GM19351 (cell line): Measurements from ENCODE around the gene MFSD2B.
A peak's percentile ranks its signal among the peaks of the same experiment; 100 is the strongest.
"Not testable (repeated sequence)": the region's sequence is repeated elsewhere in the genome, so short reads cannot be mapped to it uniquely, and the experiment has no call there.

ENCODE experiments used
- ATAC-seq: cut with Tn5 transposase; IDR thresholded peaks from one replicate; pipeline ENCODE4 v1.9.1; 2021; ENCODE audit warnings: mild to moderate bottlenecking, moderate library complexity; ENCODE audit not compliant: unreplicated experiment

Gene MFSD2B

GRCh38 chr2:24018241-24018640 lies 8.4 kb downstream of the MFSD2B start:
- no peak for ATAC-seq

- ATAC-seq = no peak
Measured at GRCh38 chr2:24019729-24020128, 9.8 kb downstream of the MFSD2B start.

GRCh38 chr2:24020244-24020643 lies 10.4 kb downstream of the MFSD2B start:
- ATAC-seq = no peak

- no peak for ATAC-seq
Measured at GRCh38 chr2:24021122-24021998, 11.5 kb downstream of the MFSD2B start.

GRCh38 chr2:24022324-24022974 lies 12.6 kb downstream of the MFSD2B start:
- ATAC-seq = no peak

- ATAC-seq = no peak
Measured at GRCh38 chr2:24022975-24023575, 13.2 kb downstream of the MFSD2B start.

- no peak for ATAC-seq
Measured at GRCh38 chr2:24024018-24024417, 14.1 kb downstream of the MFSD2B start.

GRCh38 chr2:24024996-24025663 lies 15.2 kb downstream of the MFSD2B start:
- ATAC-seq = no peak

- ATAC-seq = no peak
Measured at GRCh38 chr2:24026233-24026632, 16.3 kb downstream of the MFSD2B start.

GRCh38 chr2:24038786-24039499 lies 29.1 kb downstream of the MFSD2B start:
- no peak for ATAC-seq

- no peak for ATAC-seq
Measured at GRCh38 chr2:24040511-24040910, 30.6 kb downstream of the MFSD2B start.

- ATAC-seq = not testable (repeated sequence)
Measured at GRCh38 chr2:24043133-24043532, 33.2 kb downstream of the MFSD2B start.

- ATAC-seq = no peak
Measured at GRCh38 chr2:24045511-24046508, 35.9 kb downstream of the MFSD2B start.

- ATAC-seq = no peak
Measured at GRCh38 chr2:24046599-24046929, 36.7 kb downstream of the MFSD2B start.

- peak; percentile 99 for ATAC-seq
Measured at GRCh38 chr2:24046930-24047702, 37.2 kb downstream of the MFSD2B start, which contains the start of gene WDCP. WDCP (minus strand) TSS chr2:24047391; CDS start chr2:24039494, 7,897 bp downstream.

- ATAC-seq = no peak
Measured at GRCh38 chr2:24047703-24048033, 37.8 kb downstream of the MFSD2B start.

GRCh38 chr2:24048769-24049484 lies 39.0 kb downstream of the MFSD2B start:
- no peak for ATAC-seq

- no peak for ATAC-seq
Measured at GRCh38 chr2:24049485-24050021, 39.7 kb downstream of the MFSD2B start, which contains the start of gene FKBP1B. FKBP1B (plus strand) TSS chr2:24049741; CDS start chr2:24049850, 109 bp downstream.
